Body of pancreas (tissue), 4 donors: ENCODE data around the gene KIFC3.

Source experiments
- CTCF ChIP-seq, 7 experiments: fragments of 450-650 bp in 4 of 7; fragments of 200-600 bp in 3 of 7; sonication (generic) in 3 of 7; IDR thresholded peaks; one replicate each; pipeline ENCODE4 v1.5.1; 2016 to 2019; ENCODE audit warnings: antibody characterized with exemption in 7 of 7
- POLR2A ChIP-seq, 3 donors: fragments of 450-650 bp; IDR thresholded peaks; one replicate each; pipeline ENCODE4 v1.6.1; 2016; ENCODE audit warnings: antibody characterized with exemption in 3 of 3, mild to moderate bottlenecking in 2 of 3

- TF ChIP-seq CTCF (IDR thresholded peaks at IDR 0.05) (no peak), POLR2A (IDR thresholded peaks at IDR 0.05) (no peak)
Measured at GRCh38 chr16:57797216-57797525, 5.1 kb downstream of the KIFC3 start.
